OCI-LY1 (cell line): ENCODE results near the gene CFAP58.

Source experiments
- H2AFZ ChIP-seq: fragments of 200-600 bp; sonication (generic), shearing (Covaris generic); 2 replicates; pipeline ENCODE4 v1.6.0; 2014; ENCODE audit warnings: antibody characterized with exemption, mild to moderate bottlenecking, low read length
- H3F3A ChIP-seq: fragments of 200-600 bp; sonication (generic), shearing (Covaris generic); 2 replicates; pipeline ENCODE4 v1.6.0; 2014; ENCODE audit warnings: mild to moderate bottlenecking, antibody characterized with exemption, low read length, moderate library complexity; ENCODE audit not compliant: insufficient read depth
- H3K27ac ChIP-seq: fragments of 200-600 bp; sonication (generic); 2 replicates; pipeline ENCODE4 v1.5.1; 2014; ENCODE audit warnings: low read length, mixed run types, mild to moderate bottlenecking, low read depth; ENCODE audit not compliant: poor library complexity, severe bottlenecking
- H3K27me3 ChIP-seq: fragments of 200-600 bp; sonication (generic); 2 replicates; pipeline ENCODE4 v1.6.0; 2014; ENCODE audit warnings: antibody characterized with exemption, mild to moderate bottlenecking, low read length, moderate library complexity; ENCODE audit not compliant: insufficient read depth
- H3K36me3 ChIP-seq: fragments of 200-600 bp; sonication (generic); 2 replicates; pipeline ENCODE4 v1.6.1; 2014; ENCODE audit warnings: mild to moderate bottlenecking, antibody characterized with exemption, low read length, moderate library complexity, mixed read lengths; ENCODE audit not compliant: insufficient read depth
- H3K4me1 ChIP-seq: fragments of 200-600 bp; sonication (generic); 2 replicates; pipeline ENCODE4 v1.5.1; 2014; ENCODE audit warnings: mild to moderate bottlenecking, low read length, moderate library complexity; ENCODE audit not compliant: insufficient read depth, severe bottlenecking
- H3K4me2 ChIP-seq: fragments of 200-600 bp; sonication (generic), shearing (Covaris generic); 2 replicates; pipeline ENCODE4 v1.6.1; 2014; ENCODE audit warnings: low read length
- H3K4me3 ChIP-seq: fragments of 200-600 bp; sonication (generic); 2 replicates; pipeline ENCODE4 v1.5.1; 2014; ENCODE audit warnings: low read length, low read depth, mild to moderate bottlenecking, mixed read lengths; ENCODE audit not compliant: poor library complexity, severe bottlenecking
- H3K79me2 ChIP-seq: fragments of 200-600 bp; shearing (Covaris generic); 2 replicates; pipeline ENCODE4 v1.6.1; 2016; ENCODE audit warnings: mixed run types, low read length, mixed read lengths; ENCODE audit not compliant: insufficient read depth
- H3K9ac ChIP-seq: fragments of 200-600 bp; sonication (generic), shearing (Covaris generic); 2 replicates; pipeline ENCODE4 v1.6.1; 2014; ENCODE audit warnings: mild to moderate bottlenecking, low read length, mixed read lengths
- H3K9me2 ChIP-seq: fragments of 200-600 bp; sonication (generic), shearing (Covaris generic); 2 replicates; pipeline ENCODE4 v1.6.1; 2014; ENCODE audit warnings: low read depth, mild to moderate bottlenecking, low read length, mixed read lengths
- H3K9me3 ChIP-seq: fragments of 200-600 bp; shearing (Covaris generic); 2 replicates; pipeline ENCODE4 v1.6.1; 2014; ENCODE audit warnings: low read length, mixed read lengths
- H4K20me1 ChIP-seq: fragments of 200-600 bp; sonication (generic), shearing (Covaris generic); 2 replicates; pipeline ENCODE4 v1.6.0; 2016; ENCODE audit warnings: mild to moderate bottlenecking, low read length; ENCODE audit not compliant: insufficient read depth
- EZH2 ChIP-seq: fragments of 200-600 bp; sonication (generic), shearing (Covaris generic); IDR thresholded peaks from 2 replicates; pipeline ENCODE4 v1.8.0; 2017; ENCODE audit warnings: borderline replicate concordance, mixed run types, mild to moderate bottlenecking, antibody characterized with exemption, low read length, moderate library complexity, mixed read lengths
- TF ChIP-seq, protein P1 (sequence below): fragments of 200-600 bp; sonication (generic), shearing (Covaris generic); IDR thresholded peaks from 2 replicates; pipeline ENCODE4 v1.5.1; 2017; ENCODE audit warnings: mild to moderate bottlenecking, antibody characterized with exemption, low read length, moderate library complexity, mixed read lengths

The CFAP58 gene

DNA sequence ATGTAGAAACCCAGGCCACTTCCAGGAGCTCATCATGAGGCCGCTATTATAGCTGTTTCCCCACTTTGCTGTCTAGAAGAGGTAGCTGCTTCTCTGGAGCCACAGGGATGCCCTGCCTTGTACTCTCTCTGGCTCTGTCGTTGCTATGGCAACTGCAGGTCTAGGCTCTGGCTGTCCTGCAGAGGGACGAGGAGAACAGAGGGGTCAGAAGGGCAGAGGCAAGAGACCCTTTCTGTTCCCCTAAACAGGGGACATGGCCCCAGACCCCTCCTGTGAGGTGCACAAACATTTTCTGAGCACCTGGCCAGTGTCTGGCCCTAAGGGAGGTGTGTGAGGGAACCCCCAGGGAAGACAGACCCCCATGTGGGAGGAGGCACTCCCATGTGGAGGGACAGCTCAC is 46.7 kb upstream of the CFAP58 start:
- no peak overlapping the region for H3K9ac ChIP-seq
- no peaks in the 10 kb centered on the region for H3K9me2 ChIP-seq
- no peaks in the 10 kb centered on the region for H3K79me2 ChIP-seq
- H3K27me3 ChIP-seq = no peaks in the 10 kb centered on the region
- no peaks in the 10 kb centered on the region; the same call in 1 of the 2 replicates for H3K36me3 ChIP-seq
- no peak overlapping the region for H3K4me3 ChIP-seq
- no peak overlapping the region for H3K4me2 ChIP-seq
- H3K4me1 ChIP-seq = no peaks in the 10 kb centered on the region
- H3K9me3 ChIP-seq = no peaks in the 10 kb centered on the region
- no peaks in the 10 kb centered on the region for H3F3A ChIP-seq
- TF ChIP-seq, protein P1, sequence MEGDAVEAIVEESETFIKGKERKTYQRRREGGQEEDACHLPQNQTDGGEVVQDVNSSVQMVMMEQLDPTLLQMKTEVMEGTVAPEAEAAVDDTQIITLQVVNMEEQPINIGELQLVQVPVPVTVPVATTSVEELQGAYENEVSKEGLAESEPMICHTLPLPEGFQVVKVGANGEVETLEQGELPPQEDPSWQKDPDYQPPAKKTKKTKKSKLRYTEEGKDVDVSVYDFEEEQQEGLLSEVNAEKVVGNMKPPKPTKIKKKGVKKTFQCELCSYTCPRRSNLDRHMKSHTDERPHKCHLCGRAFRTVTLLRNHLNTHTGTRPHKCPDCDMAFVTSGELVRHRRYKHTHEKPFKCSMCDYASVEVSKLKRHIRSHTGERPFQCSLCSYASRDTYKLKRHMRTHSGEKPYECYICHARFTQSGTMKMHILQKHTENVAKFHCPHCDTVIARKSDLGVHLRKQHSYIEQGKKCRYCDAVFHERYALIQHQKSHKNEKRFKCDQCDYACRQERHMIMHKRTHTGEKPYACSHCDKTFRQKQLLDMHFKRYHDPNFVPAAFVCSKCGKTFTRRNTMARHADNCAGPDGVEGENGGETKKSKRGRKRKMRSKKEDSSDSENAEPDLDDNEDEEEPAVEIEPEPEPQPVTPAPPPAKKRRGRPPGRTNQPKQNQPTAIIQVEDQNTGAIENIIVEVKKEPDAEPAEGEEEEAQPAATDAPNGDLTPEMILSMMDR = no peak
- TF ChIP-seq EZH2 = no peak
- no peak overlapping the region for H3K27ac ChIP-seq
- H2AFZ ChIP-seq = no peak overlapping the region
- H4K20me1 ChIP-seq = no peaks in the 10 kb centered on the region

DNA sequence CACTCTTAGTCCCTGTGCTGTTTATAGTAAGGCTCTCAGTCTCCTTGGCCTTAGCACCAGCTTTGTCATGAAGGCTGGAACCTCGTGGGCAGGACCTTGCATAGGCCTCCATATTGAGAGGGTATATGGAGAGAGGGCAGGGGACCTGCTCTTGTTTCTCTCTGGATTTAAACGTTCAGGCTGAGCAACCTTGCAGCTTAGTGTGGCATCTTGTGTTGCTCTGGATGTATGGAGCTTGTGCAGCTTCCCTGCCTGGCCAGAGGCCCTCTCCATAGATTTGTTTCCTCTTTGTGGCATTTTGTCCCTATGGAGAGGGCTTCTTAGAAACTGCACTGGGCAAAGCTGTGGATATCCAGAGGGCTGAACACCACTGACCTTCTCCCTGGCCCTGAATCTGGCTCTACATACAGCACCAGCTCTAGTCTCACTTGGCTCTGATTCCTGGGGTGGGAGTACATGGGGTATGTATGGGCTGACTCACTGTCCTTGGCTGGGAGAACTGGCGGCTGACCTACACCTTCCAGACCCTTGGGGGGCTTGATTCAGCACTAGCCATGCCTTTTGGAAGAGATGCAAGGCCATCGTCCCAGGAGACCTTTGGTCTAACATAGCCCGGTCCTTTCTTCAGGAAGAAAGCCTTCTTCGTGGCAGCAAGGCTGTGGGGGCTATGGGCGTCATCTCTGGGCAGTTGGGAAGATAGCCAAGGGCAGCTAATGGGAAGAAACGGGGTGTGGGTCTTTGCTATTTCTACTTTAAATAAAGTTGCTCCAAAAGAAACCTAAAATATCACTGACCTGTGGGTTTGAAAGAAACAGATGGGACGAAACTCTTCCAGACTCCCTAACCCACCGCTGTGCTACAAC is 45.8 kb upstream of the CFAP58 start:
- Histone ChIP-seq H3K79me2 (no peaks in the 10 kb centered on the region), H3K4me1 (no peaks in the 10 kb centered on the region), H3K4me3 (no peak overlapping the region), H3K9me3 (no peaks in the 10 kb centered on the region), H3K27ac (no peak overlapping the region), H3K27me3 (no peaks in the 10 kb centered on the region), H4K20me1 (no peaks in the 10 kb centered on the region), H3K9ac (no peak overlapping the region), H3K4me2 (no peak overlapping the region), H3K9me2 (no peaks in the 10 kb centered on the region), H2AFZ (no peak overlapping the region), H3K36me3 (no peaks in the 10 kb centered on the region; the same call in 1 of the 2 replicates), H3F3A (no peaks in the 10 kb centered on the region)
- TF ChIP-seq, protein P1 = no peak
- TF ChIP-seq EZH2 = no peak

DNA sequence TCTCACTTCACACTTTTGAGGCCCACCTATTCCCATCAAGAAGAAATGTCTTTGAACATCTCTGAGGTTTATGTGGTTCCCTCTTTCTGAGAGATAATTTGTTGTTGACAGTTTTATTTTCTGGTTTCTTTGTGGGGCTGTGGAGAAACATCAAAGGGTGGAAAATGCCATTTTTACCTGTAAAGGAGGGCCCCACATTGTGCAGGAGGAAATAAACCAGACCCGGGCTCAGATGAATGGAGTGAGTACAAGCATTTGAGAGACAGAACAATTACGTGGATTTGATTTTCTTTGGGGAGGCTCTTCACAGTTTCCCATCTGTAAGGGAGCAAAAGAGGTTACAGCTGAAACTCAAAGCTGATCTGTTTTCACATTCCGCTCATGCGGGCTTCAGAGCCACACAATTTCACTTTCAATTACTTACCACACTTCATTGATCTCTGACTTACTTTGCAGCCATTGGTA is 45.2 kb upstream of the CFAP58 start:
- H3K9me3 ChIP-seq = no peaks in the 10 kb centered on the region
- no peak overlapping the region for H3K4me3 ChIP-seq
- no peaks in the 10 kb centered on the region for H3K9me2 ChIP-seq
- TF ChIP-seq, protein P1 = no peak
- TF ChIP-seq EZH2 = no peak
- no peak overlapping the region for H3K4me2 ChIP-seq
- H3K9ac ChIP-seq = no peak overlapping the region
- no peaks in the 10 kb centered on the region for H3K27me3 ChIP-seq
- no peaks in the 10 kb centered on the region; the same call in 1 of the 2 replicates for H3K36me3 ChIP-seq
- H2AFZ ChIP-seq = no peak overlapping the region
- no peaks in the 10 kb centered on the region for H4K20me1 ChIP-seq
- H3K79me2 ChIP-seq = no peaks in the 10 kb centered on the region
- no peak overlapping the region for H3K27ac ChIP-seq
- no peaks in the 10 kb centered on the region for H3F3A ChIP-seq
- H3K4me1 ChIP-seq = no peaks in the 10 kb centered on the region
